Astrocyte (in vitro differentiated cells and primary cell): ENCODE measurements around the gene EHBP1. TPM values are rescaled to one million over a fixed set of nuclear protein-coding genes. Genes with fewer than 3 reads are reported as not detected.

Experiments used
- DNase-seq: peaks from one replicate; pipeline ENCODE4 v3.0.0-alpha.2; 2010; ENCODE audit warnings: low read depth
- FAIRE-seq: peaks from 2 replicates; lab custom pipeline; 2011; peaks lifted over from hg19 to GRCh38; lab: Jason Lieb, UNC
- H2AFZ ChIP-seq: 2 replicates; pipeline ENCODE4 v1.6.0; 2012; ENCODE audit warnings: low read depth, low read length, inconsistent platforms
- H3K27ac ChIP-seq: 2 replicates; pipeline ENCODE4 v1.5.1; 2011; ENCODE audit warnings: low read depth, low read length, inconsistent platforms
- H3K27me3 ChIP-seq: 2 replicates; pipeline ENCODE4 v1.6.0; 2011; ENCODE audit warnings: low read length, inconsistent platforms; ENCODE audit not compliant: insufficient read depth
- H3K36me3 ChIP-seq: 2 replicates; pipeline ENCODE4 v1.5.1; 2011; ENCODE audit warnings: low read length, inconsistent platforms; ENCODE audit not compliant: insufficient read depth
- H3K4me1 ChIP-seq: 2 replicates; pipeline ENCODE4 v1.5.1; 2011; ENCODE audit warnings: low read length, inconsistent platforms; ENCODE audit not compliant: insufficient read depth
- H3K4me2 ChIP-seq: 2 replicates; pipeline ENCODE4 v1.6.0; 2012; ENCODE audit warnings: low read length, inconsistent platforms
- H3K4me3 ChIP-seq: 2 replicates; pipeline ENCODE4 v1.5.1; 2011; ENCODE audit warnings: low read depth, mild to moderate bottlenecking, low read length, inconsistent platforms; ENCODE audit not compliant: insufficient read depth
- H3K79me2 ChIP-seq: 2 replicates; pipeline ENCODE4 v1.6.0; 2012; ENCODE audit warnings: mild to moderate bottlenecking, low read length, inconsistent platforms; ENCODE audit not compliant: insufficient read depth
- H3K9ac ChIP-seq: 2 replicates; pipeline ENCODE4 v1.6.0; 2012; ENCODE audit warnings: mild to moderate bottlenecking, low read length, inconsistent platforms
- H3K9me3 ChIP-seq: 2 replicates; pipeline ENCODE4 v1.5.1; 2012; ENCODE audit warnings: low read depth, mild to moderate bottlenecking, low read length, inconsistent platforms; ENCODE audit not compliant: insufficient read depth
- H4K20me1 ChIP-seq: 2 replicates; pipeline ENCODE4 v1.6.0; 2012; ENCODE audit warnings: low read length, inconsistent platforms; ENCODE audit not compliant: insufficient read depth
- H3K27ac Mint-ChIP-seq: one replicate; pipeline ENCODE4 v1.8.0; 2021; ENCODE audit warnings: mild to moderate bottlenecking, mixed read lengths; ENCODE audit not compliant: unreplicated experiment
- H3K27me3 Mint-ChIP-seq: one replicate; pipeline ENCODE4 v1.8.0; 2021; ENCODE audit warnings: low read depth, mixed read lengths; ENCODE audit not compliant: unreplicated experiment
- H3K36me3 Mint-ChIP-seq: one replicate; pipeline ENCODE4 v1.8.0; 2021; ENCODE audit warnings: low read depth, mixed read lengths; ENCODE audit not compliant: unreplicated experiment
- H3K4me1 Mint-ChIP-seq: one replicate; pipeline ENCODE4 v1.8.0; 2021; ENCODE audit warnings: low read depth, mixed read lengths; ENCODE audit not compliant: unreplicated experiment
- H3K4me3 Mint-ChIP-seq: one replicate; pipeline ENCODE4 v1.8.0; 2021; ENCODE audit warnings: mild to moderate bottlenecking, moderate library complexity, mixed read lengths; ENCODE audit not compliant: unreplicated experiment
- H3K9me3 Mint-ChIP-seq: one replicate; pipeline ENCODE4 v1.8.0; 2021; ENCODE audit warnings: mild to moderate bottlenecking, mixed read lengths; ENCODE audit not compliant: unreplicated experiment
- CTCF ChIP-seq: IDR thresholded peaks from 2 replicates; pipeline ENCODE4 v1.5.1; 2011; ENCODE audit warnings: low read depth, mild to moderate bottlenecking, inconsistent platforms, low read length, moderate library complexity; ENCODE audit not compliant: insufficient read depth
- EZH2 ChIP-seq: IDR thresholded peaks from 2 replicates; pipeline ENCODE4 v1.6.1; 2012; ENCODE audit warnings: mild to moderate bottlenecking, low read length, inconsistent platforms; ENCODE audit not compliant: insufficient read depth
- total RNA-seq: library from RNA; stranded (reverse); gene quantifications from 2 replicates; pipeline ENCODE4 v1.2.1, GENCODE V29; 2021

The EHBP1 gene
- total RNA-seq, 1 donor from 2014 or later, result 44.1 TPM

GRCh38 chr2:62774555-62775366 lies 69.2 kb downstream of the EHBP1 start:
- peak overlapping the region; percentile 63 for H3K27ac ChIP-seq

GRCh38 chr2:62775367-62775668 lies 69.8 kb downstream of the EHBP1 start:
- Histone ChIP-seq H3K4me1 (no peaks in the 10 kb centered on the region), H3K9me3 (no peaks in the 10 kb centered on the region), H2AFZ (no peak overlapping the region), H3K36me3 (no peaks in the 10 kb centered on the region), H4K20me1 (no peaks in the 10 kb centered on the region), H3K27ac (no peak overlapping the region), H3K9ac (no peak overlapping the region), H3K27me3 (no peaks in the 10 kb centered on the region), H3K4me2 (no peak overlapping the region), H3K4me3 (no peak overlapping the region), H3K79me2 (peaks cover 7% of the 10 kb centered on the region)
- no peaks in the 10 kb centered on the region for H3K27me3 Mint-ChIP-seq
- TF ChIP-seq EZH2, result no peak
- TF ChIP-seq CTCF, result no peak
- no peak overlapping the region for H3K4me3 Mint-ChIP-seq
- no peak for FAIRE-seq
- no peak overlapping the region for H3K27ac Mint-ChIP-seq
- H3K9me3 Mint-ChIP-seq, result peaks cover 2% of the 10 kb centered on the region
- DNase-seq, result no peak
- H3K36me3 Mint-ChIP-seq, result peaks cover 2% of the 10 kb centered on the region
- H3K4me1 Mint-ChIP-seq, result no peaks in the 10 kb centered on the region

More at GRCh38 chr2:62774555-62775366, 69.2 kb downstream of the EHBP1 start:
- H3K9me3 Mint-ChIP-seq, result peaks cover 2% of the 10 kb centered on the region
- H3K36me3 Mint-ChIP-seq, result peaks cover 6% of the 10 kb centered on the region
- H3K27me3 Mint-ChIP-seq, result no peaks in the 10 kb centered on the region
- H3K79me2 ChIP-seq, result peaks cover 7% of the 10 kb centered on the region
- peak; percentile 90 for FAIRE-seq
- no peaks in the 10 kb centered on the region for H4K20me1 ChIP-seq
- H3K4me1 ChIP-seq, result no peaks in the 10 kb centered on the region
- H3K4me3 ChIP-seq, result no peak overlapping the region
- no peaks in the 10 kb centered on the region for H3K36me3 ChIP-seq
- no peak overlapping the region for H3K9ac ChIP-seq
- H3K4me3 Mint-ChIP-seq, result no peak overlapping the region
- H3K27ac Mint-ChIP-seq, result peak overlapping the region; percentile 9
- H2AFZ ChIP-seq, result no peak overlapping the region
- DNase-seq, result peak; percentile 61
- H3K4me1 Mint-ChIP-seq, result no peaks in the 10 kb centered on the region
- peak overlapping the region; percentile 18 for H3K4me2 ChIP-seq
- no peaks in the 10 kb centered on the region for H3K27me3 ChIP-seq
- no peak for TF ChIP-seq EZH2
- peak; percentile 66 for TF ChIP-seq CTCF
- no peaks in the 10 kb centered on the region for H3K9me3 ChIP-seq

GRCh38 chr2:62783679-62784078 lies 78.2 kb downstream of the EHBP1 start:
- Histone ChIP-seq H2AFZ (no peak overlapping the region), H3K36me3 (no peaks in the 10 kb centered on the region), H3K9me3 (no peaks in the 10 kb centered on the region), H3K79me2 (peaks cover 13% of the 10 kb centered on the region), H3K27me3 (no peaks in the 10 kb centered on the region), H3K27ac (no peak overlapping the region), H4K20me1 (peaks cover 27% of the 10 kb centered on the region), H3K9ac (no peak overlapping the region), H3K4me2 (no peak overlapping the region), H3K4me3 (no peak overlapping the region), H3K4me1 (peaks cover 8% of the 10 kb centered on the region)
- peaks cover 3% of the 10 kb centered on the region for H3K9me3 Mint-ChIP-seq
- DNase-seq, result no peak
- no peak for FAIRE-seq
- peaks cover 14% of the 10 kb centered on the region for H3K4me1 Mint-ChIP-seq
- no peaks in the 10 kb centered on the region for H3K27me3 Mint-ChIP-seq
- TF ChIP-seq EZH2, result no peak
- no peak for TF ChIP-seq CTCF
- peaks cover 6% of the 10 kb centered on the region for H3K36me3 Mint-ChIP-seq
- H3K27ac Mint-ChIP-seq, result no peak overlapping the region
- H3K4me3 Mint-ChIP-seq, result no peak overlapping the region
